Stimulated activated naive CD4-positive, alpha-beta T cell treated with Interleukin-2 at 50 U/mL for 16 hours (primary cell): ENCODE results near the gene STPG3.

Source experiments
- DNase-seq: peaks from one replicate; lab custom pipeline; 2025; lab: John Stamatoyannopoulos, UW

Gene STPG3

DNA sequence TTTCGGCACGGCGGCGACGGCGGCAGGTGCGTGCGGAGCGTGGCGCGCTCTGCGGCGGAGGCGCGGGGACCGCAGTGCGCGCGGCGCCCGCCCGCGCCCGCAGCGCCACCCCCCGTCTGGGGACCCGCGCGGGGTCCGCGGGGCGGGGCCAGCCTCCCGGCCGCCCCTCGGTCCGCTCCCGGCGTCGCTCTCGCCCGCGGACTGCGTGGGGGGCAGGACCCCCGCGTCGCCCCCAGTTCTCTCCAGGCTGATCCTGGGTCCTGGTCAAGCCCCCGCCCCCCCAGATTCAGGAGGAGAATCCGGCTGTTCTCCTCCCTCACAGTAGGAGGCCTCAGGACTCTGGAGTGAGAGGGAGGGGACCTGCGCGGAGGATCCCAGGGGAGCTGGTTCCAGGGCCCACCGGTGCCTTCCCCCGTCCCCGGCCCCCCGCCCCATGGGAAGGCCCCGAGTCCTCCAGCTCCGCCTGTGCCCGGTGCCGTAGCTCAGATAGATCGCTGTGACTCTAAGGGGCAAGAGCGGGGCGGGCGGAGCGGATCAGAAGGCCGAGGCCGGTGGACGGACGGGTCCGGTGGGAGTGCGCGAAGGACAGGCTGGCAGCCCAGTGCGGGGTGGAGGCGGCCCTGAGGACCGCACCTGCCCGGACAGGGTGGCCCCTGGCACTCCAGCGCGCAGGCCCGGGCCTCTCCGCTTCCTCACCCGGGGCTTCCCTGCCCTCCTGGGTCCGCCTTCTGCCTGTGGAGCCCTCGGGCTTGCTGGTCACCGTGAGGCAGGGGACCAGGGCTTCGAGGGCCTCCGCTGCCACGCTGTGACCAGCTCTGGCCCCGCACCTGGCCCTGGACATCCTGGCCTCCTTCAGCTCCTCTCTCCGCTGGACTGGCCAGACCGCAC is 28.7 kb upstream of the STPG3 start, which contains the start of gene RNF208:
Gene RNF208 (minus strand): TSS at position 51 of the 888 bp plus-strand sequence. CDS start 1,028 bp downstream, outside the sequence.
- DNase-seq: no peak

DNA sequence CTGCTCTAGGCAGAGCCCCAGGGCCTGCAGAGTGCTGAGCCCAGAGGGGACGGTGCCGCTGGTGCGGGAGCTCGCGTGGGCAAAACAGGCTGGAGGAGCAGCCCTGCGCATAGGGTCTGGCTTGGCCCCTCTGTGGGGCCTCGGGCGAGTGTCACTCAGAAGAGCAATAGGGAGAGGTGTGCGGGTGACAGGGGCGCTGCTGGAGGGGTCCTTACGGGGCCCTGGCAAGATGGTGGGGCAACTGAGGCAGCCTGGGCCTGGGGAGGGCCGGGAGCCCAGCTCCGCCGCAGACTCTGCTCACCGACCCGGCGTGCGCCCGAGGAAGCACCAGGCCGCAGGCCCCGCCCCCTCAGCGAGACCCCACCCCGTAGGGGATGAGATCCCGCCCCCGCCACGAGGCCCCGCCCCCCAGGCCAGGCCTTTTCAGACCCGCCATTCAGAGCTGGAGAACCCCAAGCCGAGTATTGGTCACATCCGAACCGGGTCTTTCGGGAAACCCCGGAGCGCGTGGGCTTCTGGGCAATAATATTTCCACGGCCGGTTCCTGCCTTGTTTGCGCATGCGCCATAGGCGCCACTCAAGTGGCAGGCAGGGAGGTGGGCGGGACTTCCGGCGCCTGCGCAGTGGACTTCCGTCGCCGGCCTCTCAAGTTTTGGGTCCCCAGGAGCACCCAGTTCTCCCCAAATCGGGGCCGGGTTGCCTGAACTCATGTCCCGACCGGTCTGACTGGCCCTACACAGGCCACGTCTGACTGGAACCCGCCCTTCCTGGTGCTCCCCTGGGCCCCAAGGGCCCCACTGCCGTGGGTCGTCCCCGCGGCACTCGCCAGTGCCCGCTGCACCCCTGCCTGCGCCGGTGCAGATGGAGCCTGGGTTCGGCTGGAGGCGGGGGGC is 27.8 kb upstream of the STPG3 start:
- DNase-seq: peak; percentile 98

DNA sequence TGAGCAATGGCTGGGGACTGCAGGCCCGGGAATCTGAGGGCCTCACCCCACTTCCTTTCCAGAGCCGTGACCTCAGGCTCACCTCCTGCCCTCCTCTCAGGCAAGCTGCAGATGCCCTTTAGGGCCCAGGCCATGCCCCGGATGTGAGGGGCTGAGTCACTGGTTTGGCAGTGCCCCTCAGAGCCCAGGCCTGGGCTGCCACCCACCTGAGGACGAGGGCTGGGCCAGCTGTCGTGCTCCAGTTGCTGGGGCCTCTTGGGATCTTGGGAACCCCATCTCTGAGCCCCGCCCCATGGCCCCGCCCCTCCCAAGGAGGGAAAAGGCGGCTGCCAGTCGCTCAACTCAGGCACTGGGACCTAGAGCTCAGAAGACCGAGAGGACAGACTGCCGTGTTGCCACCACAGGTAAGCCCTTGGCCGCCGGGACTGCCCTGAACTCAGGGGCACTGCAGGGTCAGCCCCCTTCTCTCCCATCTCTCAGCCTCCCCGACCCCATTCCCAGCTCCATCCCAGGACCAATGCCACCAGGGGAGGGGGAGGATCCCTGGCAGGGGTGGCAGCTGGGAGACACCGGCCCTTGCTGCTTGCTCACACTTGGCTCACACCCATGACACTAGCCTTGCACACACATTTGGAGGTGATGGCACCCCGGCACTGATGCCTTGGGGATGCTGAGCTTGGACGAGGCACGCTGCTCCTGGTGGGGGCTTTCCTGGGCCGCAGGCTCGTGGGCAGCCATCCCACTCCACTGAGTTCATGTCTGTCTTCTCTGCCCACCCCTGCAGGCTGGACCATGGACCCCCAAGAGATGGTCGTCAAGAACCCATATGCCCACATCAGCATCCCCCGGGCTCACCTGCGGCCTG is 26.0 kb upstream of the STPG3 start, which contains the start of gene CYSRT1:
Gene CYSRT1 (plus strand): TSS at position 345 of the 865 bp plus-strand sequence. CDS start 448 bp downstream, at position 793.
- no peak for DNase-seq

DNA sequence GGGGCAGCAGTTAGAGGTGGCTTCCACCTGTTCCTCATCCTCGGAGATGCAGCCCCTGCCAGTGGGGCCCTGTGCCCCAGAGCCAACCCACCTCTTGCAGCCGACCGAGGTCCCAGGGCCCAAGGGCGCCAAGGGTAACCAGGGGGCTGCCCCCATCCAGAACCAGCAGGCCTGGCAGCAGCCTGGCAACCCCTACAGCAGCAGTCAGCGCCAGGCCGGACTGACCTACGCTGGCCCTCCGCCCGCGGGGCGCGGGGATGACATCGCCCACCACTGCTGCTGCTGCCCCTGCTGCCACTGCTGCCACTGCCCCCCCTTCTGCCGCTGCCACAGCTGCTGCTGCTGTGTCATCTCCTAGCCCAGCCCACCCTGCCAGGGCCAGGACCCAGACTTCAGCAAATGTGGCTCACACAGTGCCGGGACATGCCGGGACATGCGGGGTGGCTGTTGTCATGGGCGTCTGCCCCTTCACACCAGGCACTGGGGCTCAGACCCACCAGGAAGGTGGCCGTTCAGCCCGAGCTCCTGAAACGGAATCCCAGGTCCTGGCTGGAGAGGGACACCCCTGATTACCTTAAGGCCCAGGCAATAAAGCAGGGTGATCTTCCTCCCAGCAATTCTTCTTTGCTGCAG is 25.3 kb upstream of the STPG3 start:
- no peak for DNase-seq

DNA sequence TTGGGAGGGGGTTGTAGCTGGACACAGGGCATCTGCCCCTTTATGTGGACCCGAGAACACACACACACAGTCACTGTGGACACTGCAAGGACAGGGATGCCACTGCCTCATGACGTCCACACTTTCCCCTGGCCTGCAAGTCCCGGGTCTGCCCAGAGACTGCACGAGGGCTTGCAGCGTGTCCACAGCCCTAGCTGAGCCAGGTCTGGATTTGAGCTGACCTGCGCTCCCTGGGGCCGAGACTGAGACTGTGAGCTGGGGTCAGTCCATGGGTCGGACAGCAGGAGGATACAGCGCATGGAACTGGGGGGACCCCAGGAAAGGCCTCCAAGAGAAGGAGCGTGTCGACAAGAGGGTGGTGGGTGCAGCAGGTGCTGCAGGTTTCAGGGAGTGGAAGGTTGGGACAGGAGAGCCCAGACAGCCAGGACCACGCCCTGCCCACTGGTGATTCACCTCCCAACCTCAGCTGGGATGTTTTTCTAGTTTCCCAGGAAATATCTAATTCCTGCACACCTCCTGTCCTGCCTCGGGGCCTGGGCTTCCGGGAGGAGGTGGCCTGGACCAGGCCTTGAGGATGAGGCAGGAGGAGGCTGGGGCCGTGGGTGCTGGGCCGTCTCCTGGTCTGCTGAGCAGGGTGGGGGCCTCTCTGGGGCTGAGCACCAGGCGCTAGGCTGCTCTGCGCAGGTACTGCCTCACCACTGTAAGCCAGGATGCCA is 24.6 kb upstream of the STPG3 start:
- DNase-seq: no peak

DNA sequence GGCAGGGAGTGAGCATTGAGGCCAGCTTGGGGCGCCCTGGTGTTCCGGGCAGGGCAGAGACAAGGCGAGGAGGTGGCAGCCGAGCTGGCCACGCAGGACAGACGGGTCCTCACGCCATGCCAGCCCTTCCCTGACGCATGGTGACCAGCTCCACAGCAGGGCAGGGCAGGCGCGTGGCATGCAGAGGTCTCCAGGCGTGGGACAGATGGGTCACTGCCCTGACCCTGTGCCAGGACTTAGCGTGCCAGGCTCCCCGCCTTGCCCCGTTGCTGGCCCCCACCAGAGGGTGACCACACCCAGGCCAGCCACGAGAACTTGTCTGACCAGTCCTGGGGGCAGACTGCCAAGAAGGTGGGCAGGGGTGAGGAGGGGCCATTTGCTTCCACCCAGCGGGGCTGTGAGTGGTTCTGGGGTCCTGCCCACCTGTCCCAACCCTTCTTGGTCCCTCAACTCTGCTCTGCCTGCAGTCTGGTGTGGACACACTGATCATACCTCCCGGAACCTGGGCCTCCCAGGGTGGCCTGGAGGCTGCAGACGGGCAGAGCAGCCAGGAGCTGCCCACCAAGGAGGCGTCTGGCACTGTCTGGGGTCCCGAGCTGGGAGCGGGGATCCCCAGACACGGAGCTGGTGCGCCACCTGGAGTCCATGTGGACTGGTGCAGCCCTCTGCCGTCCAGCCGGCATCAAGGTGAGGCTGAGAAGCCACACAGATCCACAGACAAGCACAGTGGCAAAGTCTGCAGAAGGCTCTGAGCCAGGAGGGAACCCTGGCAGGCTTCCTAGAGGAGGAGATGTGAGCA is 23.8 kb upstream of the STPG3 start, which contains the start of gene RNF224:
Gene RNF224 (plus strand): TSS at position 449 of the 799 bp plus-strand sequence. CDS start 834 bp downstream, outside the sequence.
- DNase-seq: peak; percentile 68

DNA sequence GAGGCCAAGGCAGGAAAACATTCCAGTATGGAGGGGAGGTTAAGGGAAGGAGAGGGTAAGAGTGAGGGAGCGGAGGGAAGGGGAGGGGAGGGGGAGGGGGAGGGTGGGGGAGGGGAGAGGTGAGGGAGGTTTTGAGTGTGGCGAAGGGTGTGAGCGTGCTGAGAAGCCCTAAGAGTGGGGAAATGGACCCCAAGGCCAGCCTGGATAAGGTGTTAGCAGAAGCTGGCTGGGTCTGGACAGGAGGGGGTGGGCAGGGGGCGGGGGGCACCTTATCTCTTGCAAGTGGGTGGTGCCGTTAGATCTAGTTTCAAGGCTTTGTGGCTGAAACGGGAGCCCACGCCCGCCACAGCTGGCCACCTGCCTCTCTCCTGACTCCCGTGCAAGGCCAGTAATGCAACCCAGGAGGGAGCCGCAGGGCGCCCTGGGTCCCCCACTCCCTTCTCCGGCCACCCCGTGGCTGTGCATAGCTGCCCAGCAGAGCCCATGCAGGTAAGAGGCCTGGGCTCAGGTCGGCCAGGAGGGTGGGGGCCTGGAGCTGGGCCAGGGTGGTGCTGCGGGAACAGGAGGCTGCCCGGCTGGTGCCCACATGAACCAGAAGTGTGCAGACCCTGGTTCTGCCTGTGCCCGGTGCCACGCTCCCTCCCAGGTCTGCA is 23.1 kb upstream of the STPG3 start:
- DNase-seq: no peak

DNA sequence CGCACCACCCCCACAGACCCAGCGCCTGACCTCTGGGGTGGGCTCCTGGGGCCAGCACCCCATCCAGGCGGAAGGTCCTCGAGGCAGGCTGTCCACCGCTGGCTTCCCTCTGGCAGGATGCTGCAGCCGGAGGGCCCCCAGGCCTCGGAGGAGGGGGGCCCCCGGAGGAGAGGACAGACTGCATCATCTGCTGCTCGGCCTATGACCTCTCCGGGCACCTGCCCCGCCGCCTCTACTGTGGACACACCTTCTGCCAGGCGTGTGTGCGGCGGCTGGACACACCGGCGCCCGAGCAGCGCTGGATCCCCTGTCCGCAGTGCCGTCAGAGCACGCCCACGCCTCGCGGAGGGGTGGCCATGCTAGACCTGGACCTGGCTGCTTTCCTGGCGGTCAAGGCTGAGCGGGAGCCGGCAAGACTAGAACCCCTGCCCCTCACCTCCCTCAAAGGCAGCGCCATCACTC is 22.5 kb upstream of the STPG3 start:
- DNase-seq: no peak

DNA sequence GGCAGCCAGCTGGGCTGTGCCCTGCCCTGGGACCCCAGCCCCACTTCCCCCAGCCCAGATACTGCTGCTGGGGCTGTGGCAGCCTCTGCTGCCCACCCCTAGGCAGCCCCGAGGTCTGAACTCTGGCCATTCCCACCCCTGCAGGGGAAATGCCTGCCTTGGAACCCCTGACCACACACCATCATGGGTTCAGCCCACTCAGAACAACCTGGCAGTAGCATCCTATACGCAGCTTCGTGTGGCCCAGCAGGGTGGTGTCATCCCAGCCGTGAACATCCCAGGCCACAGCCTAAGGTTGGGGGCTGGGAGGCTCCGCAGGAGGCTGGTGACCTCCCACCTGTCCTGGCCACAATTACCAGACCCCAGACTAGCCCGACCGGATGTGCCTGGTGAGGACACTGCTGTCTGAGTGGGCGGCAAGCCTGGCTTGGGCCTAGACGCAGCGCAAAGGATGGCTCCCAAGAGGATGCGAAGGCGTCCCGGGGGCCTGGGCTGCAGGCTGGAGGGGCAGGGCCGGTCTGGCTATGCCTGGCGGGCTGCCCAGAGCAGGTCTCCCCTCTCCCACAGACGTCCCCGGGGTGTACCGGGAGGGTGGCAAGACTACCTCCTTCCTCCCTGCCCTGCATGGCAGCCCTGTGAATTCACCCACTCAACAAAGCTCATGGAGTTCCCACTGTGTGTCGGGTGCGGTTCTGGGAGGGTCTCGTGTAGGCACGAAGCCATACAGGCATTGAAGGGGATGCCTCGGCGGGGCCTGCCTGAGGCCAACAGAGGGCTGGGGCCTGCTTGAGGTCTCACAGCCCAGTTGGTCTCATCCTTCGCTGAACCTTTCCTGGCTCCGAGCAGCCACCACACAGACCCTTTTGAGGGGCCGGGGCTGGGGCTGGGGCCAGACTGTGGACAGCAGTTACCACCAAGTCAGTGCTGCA is 21.9 kb upstream of the STPG3 start:
- no peak for DNase-seq

DNA sequence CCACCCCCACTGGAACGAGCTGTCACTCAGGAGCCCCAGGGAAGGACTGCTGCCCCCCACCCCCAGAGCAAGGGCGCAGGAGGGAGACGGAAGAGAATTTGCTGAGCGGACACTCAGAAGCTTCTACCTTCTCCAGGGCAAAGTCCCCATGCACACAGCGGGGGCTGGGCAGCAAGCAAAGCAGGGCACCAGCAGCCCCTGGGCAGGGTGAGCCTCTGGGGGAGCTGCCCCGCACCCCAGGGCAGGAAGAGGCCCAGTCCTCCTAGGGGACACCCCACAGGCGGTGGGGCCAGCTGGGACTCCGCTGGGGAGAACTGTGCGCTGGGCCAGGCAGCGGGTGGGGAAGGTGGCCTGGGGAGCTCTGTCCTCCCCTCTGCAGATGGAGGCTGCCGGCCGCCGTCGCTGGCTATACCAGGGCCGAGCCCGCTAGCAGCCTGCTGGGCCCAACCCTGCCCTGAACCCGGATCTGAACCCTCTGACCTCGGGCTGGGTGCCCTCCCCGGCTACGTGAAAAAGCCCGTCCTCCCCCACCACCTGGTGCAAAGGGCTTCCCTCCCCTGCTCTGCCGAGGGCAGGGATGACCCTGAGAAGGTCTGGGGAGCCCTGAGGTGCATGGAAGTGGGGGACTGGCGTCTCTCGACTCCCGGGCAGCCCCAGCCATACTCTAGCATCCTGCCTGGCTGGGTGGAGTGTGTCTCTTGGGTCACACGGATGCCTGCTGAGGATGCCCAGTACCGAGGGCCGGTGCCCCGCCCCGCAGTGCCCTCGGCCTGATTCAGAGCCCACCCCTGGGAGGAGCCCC is 21.0 kb upstream of the STPG3 start:
- DNase-seq: no peak

DNA sequence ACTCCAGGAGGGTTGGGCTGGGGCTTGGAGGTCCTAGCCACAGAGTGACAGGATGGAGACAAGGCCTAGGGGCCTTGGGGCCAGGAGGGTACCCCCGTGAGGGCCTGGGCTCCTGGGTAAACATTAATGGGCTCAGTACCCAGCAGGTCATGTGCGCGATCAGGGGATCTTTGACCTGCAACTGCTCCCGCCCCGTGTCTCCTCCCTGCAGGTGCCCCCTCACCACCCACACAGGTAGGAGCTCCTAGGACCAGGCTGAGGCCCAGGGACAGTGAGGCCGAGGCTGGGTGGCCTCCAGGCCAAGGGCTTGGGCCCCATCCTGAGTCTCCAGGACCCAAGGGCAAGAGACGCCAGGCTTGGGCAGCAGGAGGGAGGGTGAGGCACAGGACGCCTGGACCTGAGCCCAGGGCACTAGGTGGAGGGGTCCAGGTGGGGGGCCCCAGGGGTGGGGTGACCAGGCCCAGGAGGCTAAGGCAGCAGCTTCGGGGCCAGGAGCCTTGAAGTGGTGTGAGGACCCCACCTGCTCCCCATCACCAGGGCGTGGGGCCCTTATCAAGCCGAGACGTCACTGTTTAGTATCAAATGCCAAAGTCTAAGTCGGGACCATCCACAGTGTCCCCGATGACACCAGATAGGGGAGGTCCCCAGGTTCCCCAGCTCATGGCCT is 20.2 kb upstream of the STPG3 start, which contains the start of gene SLC34A3:
Gene SLC34A3 (plus strand): TSS at position 197 of the 667 bp plus-strand sequence. CDS start 802 bp downstream, outside the sequence.
- no peak for DNase-seq

DNA sequence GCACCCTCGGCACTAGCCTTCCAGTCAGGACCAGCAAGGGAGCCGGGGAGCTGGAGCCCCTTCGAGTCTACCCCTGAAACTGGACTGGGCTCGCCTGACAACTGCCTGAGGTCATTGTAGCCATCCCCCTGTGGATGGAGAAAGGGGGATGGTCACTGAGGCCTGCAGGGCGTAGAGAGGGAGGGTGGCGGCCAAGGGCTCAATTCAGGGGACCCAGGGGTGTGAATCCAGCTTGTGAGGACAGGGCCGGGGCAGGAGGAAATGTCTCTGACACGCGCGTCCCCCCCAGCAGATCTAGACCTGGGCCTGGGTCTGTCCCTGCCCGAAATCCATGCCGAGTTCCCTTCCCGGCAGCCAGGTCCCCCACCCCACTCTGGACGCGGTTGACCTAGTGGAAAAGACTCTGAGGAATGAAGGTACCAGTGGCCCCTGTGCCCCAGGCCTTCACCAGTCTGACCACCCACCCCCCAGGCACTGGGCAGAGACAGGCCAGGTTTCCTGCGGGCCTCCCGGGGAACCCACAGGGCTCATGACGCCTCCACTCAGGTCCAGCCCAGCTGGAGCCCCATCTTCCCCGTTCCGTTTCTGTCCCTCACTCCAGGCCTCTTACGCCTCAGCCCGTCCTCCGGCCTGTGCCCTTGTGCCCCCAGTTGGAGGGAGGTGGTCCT is 19.6 kb upstream of the STPG3 start:
- no peak for DNase-seq

DNA sequence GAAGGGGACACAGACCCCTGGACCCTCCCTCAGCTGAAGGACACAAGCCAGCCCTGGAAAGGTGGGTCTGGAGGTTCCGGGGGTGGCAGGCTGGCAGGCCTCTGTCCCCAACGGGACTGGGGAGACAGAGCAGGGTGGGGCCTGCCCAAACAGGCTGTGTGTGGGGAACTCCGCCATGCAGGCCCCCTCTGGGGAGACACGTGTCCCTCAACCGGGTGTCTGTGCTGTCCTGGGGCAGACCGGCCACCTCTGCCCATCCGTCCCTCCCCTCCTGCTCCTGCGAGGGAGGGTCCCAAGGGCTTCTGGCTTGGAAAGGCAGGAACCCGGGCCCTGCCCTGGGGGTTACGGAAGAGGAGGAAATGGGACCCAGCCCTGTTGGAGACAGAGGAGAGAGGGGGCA is 19.0 kb upstream of the STPG3 start:
- no peak for DNase-seq

DNA sequence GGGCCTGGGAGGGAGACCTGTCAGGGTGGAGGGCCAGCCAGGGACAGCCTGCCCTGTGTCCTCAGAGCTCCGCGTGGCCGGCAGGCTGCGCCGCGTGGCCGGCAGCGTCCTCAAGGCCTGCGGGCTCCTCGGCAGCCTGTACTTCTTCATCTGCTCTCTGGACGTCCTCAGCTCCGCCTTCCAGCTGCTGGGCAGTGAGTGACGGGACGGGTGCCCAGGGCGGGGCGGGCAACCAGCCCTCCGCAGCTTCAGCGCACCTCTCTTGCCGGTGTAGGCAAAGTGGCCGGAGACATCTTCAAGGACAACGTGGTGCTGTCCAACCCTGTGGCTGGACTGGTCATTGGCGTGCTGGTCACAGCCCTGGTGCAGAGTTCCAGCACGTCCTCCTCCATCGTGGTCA is 18.6 kb upstream of the STPG3 start:
- no peak for DNase-seq

DNA sequence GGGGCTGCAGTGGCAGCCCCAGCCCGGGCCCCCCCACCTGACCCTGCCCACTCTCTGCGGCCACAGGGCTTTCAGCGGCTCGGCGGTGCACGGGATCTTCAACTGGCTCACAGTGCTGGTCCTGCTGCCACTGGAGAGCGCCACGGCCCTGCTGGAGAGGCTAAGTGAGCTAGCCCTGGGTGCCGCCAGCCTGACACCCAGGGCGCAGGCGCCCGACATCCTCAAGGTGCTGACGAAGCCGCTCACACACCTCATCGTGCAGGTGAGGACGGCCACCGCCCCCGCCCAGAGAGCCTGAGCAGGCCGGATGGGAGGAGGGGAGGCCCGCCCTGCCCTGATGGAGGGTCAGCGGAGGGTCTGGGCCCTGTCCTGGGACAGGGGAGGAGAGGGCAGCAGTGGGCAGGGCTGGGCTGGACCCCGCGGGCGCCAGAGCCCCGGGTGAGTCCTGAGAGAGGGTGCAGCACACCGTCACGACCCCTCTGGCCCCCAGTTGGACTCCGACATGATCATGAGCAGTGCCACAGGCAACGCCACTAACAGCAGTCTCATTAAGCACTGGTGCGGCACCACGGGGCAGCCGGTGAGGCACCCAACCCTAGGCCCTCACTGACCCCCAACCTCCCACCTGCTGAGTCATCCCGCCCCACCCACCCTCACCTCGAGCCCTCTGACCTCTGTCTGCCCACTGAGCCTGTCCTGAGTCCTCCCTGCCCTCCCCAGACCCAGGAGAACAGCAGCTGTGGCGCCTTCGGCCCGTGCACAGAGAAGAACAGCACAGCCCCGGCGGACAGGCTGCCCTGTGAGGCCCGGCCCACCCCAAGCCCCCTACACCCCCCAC is 17.7 kb upstream of the STPG3 start:
- no peak for DNase-seq
